ENCODE results near the gene KCNIP3.

Gene KCNIP3

GRCh38 chr2:95329891-95330793, 33.0 kb downstream of the KCNIP3 start:
- no peak overlapping the region for H3K4me3 Mint-ChIP-seq
- no peak overlapping the region for H3K27ac Mint-ChIP-seq
- H3K36me3 Mint-ChIP-seq: no peaks in the 10 kb centered on the region
- H3K4me1 Mint-ChIP-seq: peaks cover 2% of the 10 kb centered on the region
- no peak for ATAC-seq (ENCODE audit: low read depth)
- peaks cover 2% of the 10 kb centered on the region for H3K27me3 Mint-ChIP-seq
- no peak for DNase-seq (ENCODE audit: low spot score in 2 of 2)
- H3K9me3 Mint-ChIP-seq: peaks cover 4% of the 10 kb centered on the region

- Mint-ChIP-seq H3K4me3 (no peak overlapping the region), H3K27ac (no peak overlapping the region), H3K27me3 (peaks cover 2% of the 10 kb centered on the region), H3K9me3 (peaks cover 2% of the 10 kb centered on the region), H3K4me1 (peaks cover 2% of the 10 kb centered on the region), H3K36me3 (no peaks in the 10 kb centered on the region)
- ATAC-seq (ENCODE audit: low read depth) (no peak), DNase-seq (ENCODE audit: low spot score in 2 of 2) (no peak)
Measured at GRCh38 chr2:95330794-95331338, 33.7 kb downstream of the KCNIP3 start.

GRCh38 chr2:95331606-95332005, 34.5 kb downstream of the KCNIP3 start:
- Mint-ChIP-seq H3K4me3 (no peak overlapping the region), H3K9me3 (peaks cover 2% of the 10 kb centered on the region), H3K4me1 (peaks cover 2% of the 10 kb centered on the region), H3K36me3 (no peaks in the 10 kb centered on the region), H3K27me3 (peaks cover 2% of the 10 kb centered on the region), H3K27ac (no peak overlapping the region)
- no peak for ATAC-seq (ENCODE audit: low read depth)
- DNase-seq (ENCODE audit: low spot score in 2 of 2): no peak

DNA sequence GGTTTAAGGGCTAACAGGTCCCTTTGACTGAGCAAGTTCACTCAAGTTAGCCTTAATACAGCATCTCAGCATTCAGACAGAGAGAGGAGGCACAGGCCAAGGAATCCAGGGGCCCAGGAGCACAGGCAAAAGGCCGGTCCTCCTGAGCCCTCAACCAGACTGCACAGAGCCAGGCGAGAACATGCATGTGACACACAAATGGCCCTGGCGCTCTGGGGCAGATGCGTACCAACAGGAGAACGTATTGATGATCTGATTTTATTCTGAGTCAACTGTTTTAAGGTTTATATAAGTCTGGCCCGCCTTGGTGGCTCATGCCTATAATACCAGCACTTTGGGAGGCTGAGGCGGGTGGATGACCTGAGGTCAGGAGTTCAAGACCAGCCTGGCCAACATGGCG, 34.9 kb downstream of the KCNIP3 start:
- Mint-ChIP-seq H3K27ac (no peak overlapping the region), H3K4me3 (no peak overlapping the region), H3K9me3 (peaks cover 2% of the 10 kb centered on the region), H3K4me1 (peaks cover 2% of the 10 kb centered on the region), H3K27me3 (peaks cover 2% of the 10 kb centered on the region), H3K36me3 (no peaks in the 10 kb centered on the region)
- ATAC-seq (ENCODE audit: low read depth): no peak
- DNase-seq (ENCODE audit: low spot score in 2 of 2): no peak

GRCh38 chr2:95333056-95333455, 35.9 kb downstream of the KCNIP3 start:
- DNase-seq (ENCODE audit: low spot score in 2 of 2): no peak
- no peaks in the 10 kb centered on the region for H3K36me3 Mint-ChIP-seq
- no peak for ATAC-seq (ENCODE audit: low read depth)
- H3K4me3 Mint-ChIP-seq: no peak overlapping the region
- H3K27ac Mint-ChIP-seq: no peak overlapping the region
- no peaks in the 10 kb centered on the region for H3K4me1 Mint-ChIP-seq
- H3K27me3 Mint-ChIP-seq: peaks cover 4% of the 10 kb centered on the region
- peaks cover 2% of the 10 kb centered on the region for H3K9me3 Mint-ChIP-seq

GRCh38 chr2:95333888-95334338, 36.8 kb downstream of the KCNIP3 start:
- Mint-ChIP-seq H3K4me3 (no peak overlapping the region), H3K36me3 (no peaks in the 10 kb centered on the region)

DNA sequence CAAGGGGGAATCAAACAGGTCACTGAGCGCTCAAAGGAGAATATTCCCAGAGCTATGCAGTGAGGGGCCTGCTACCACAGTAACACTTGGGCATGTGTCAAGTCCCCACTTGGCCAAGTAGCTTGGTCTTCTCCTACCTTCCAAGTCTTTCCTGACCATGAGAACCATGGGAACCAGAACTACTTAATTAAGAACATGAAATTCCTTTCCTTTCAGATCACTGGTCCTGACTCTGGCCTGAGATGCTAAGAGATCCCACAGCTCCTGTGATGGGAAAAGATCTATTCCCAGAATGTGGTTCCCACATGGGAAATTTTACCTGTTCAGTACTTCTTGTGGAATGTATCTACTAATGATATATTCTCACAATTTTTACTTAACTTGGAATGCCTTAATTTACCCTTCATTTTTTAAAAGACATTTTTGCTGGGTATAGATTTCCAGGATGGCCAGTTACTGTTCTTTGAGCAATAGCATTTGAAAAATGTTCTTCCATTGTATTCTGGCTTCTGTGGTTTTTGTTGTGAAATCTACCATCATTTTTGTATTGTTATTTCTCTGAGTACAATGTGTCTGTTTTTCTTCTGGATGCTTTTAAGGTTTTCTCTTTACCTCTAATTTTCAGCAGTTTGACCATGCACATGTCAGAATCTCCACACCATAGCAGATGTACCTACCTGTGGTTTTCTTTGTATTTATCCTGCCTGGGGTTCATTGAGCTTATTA, 37.9 kb downstream of the KCNIP3 start:
- Mint-ChIP-seq H3K4me1 (no peaks in the 10 kb centered on the region), H3K4me3 (no peak overlapping the region), H3K9me3 (peaks cover 2% of the 10 kb centered on the region), H3K36me3 (no peaks in the 10 kb centered on the region), H3K27ac (no peak overlapping the region), H3K27me3 (peaks cover 7% of the 10 kb centered on the region)
- ATAC-seq (ENCODE audit: low read depth) (no peak), DNase-seq (ENCODE audit: low spot score in 2 of 2) (no peak)

More at GRCh38 chr2:95333888-95334338, 36.8 kb downstream of the KCNIP3 start:
- H3K27me3 Mint-ChIP-seq: peaks cover 4% of the 10 kb centered on the region
- no peak for DNase-seq (ENCODE audit: low spot score in 2 of 2)
- no peak for ATAC-seq (ENCODE audit: low read depth)
- peaks cover 2% of the 10 kb centered on the region for H3K9me3 Mint-ChIP-seq
- H3K27ac Mint-ChIP-seq: no peak overlapping the region
- no peaks in the 10 kb centered on the region for H3K4me1 Mint-ChIP-seq

DNA sequence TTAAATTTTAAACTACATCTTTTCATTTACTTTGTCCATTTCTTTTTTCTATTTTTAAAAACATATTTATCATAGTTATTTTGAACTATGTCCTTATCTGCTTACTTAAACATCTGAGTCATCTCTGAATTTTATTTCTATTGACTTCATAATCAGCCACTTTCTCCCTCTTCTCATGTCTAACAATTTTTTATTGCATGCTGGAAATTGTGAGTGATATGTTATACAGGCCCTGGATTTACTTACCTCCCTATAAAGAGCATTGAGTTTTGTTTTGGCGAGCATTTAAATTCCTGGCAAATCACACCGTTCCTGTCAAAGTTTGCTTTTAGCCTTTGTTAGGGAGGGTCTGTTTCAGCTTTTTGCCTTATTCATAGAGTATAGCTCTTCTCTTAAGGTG, 39.3 kb downstream of the KCNIP3 start:
- H3K4me1 Mint-ChIP-seq: no peaks in the 10 kb centered on the region
- H3K27ac Mint-ChIP-seq: no peak overlapping the region
- H3K4me3 Mint-ChIP-seq: no peak overlapping the region
- DNase-seq (ENCODE audit: low spot score in 2 of 2) (no peak), ATAC-seq (ENCODE audit: low read depth) (no peak)
- no peaks in the 10 kb centered on the region for H3K36me3 Mint-ChIP-seq
- peaks cover 2% of the 10 kb centered on the region for H3K9me3 Mint-ChIP-seq
- peaks cover 5% of the 10 kb centered on the region for H3K27me3 Mint-ChIP-seq

- ATAC-seq (ENCODE audit: low read depth) (no peak), DNase-seq (ENCODE audit: low spot score in 2 of 2) (no peak)
- no peak overlapping the region for H3K27ac Mint-ChIP-seq
- peaks cover 12% of the 10 kb centered on the region for H3K27me3 Mint-ChIP-seq
- H3K36me3 Mint-ChIP-seq: no peaks in the 10 kb centered on the region
- no peaks in the 10 kb centered on the region for H3K4me1 Mint-ChIP-seq
- H3K4me3 Mint-ChIP-seq: no peak overlapping the region
- peaks cover 2% of the 10 kb centered on the region for H3K9me3 Mint-ChIP-seq
Measured at GRCh38 chr2:95337829-95338228, 40.7 kb downstream of the KCNIP3 start.

DNA sequence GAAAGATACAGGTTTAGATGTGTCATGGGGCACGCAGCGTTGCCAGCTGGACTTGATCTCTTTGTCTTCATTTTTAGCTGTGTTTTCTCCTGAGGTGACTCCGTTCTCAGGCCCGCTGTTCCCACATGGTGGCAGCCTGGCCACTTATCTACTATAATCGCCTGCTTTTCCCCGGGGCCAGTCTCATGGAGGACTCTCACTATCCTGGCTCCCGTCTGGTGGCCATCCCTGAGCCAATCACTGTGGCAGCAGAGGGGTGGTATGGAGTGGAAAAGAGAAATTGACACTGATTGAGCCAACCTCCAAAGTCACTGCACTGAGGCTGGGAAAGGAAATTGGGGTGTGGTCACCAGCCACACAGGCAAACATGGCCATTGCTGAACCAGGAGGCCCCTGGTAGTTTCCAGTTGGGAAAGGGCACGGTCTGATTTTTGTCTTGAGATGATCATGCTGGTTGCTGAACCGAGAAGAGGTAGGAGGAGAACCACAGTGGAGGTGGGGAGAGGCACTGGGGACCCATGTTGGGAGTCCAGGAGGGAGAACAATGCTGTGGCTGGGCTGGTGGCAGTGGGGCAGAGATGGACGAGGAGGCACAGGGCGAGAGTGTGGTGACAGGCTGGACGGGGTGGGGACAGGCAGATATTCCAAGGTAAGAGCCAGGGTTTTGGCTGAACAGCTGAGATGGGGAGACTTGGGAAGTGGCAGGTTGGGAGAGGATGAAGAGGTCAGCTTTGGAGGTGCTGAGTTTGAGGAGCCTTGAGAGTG, 45.6 kb downstream of the KCNIP3 start:
- ATAC-seq (ENCODE audit: low read depth): no peak
- no peaks in the 10 kb centered on the region for H3K36me3 Mint-ChIP-seq
- DNase-seq (ENCODE audit: low spot score in 2 of 2): no peak
- H3K4me3 Mint-ChIP-seq: no peak overlapping the region
- H3K9me3 Mint-ChIP-seq: no peaks in the 10 kb centered on the region
- H3K4me1 Mint-ChIP-seq: peaks cover 3% of the 10 kb centered on the region
- H3K27me3 Mint-ChIP-seq: peaks cover 16% of the 10 kb centered on the region
- no peak overlapping the region for H3K27ac Mint-ChIP-seq

- ATAC-seq (ENCODE audit: low read depth) (no peak), DNase-seq (ENCODE audit: low spot score in 2 of 2) (no peak)
- no peaks in the 10 kb centered on the region for H3K9me3 Mint-ChIP-seq
- peaks cover 3% of the 10 kb centered on the region for H3K4me1 Mint-ChIP-seq
- H3K36me3 Mint-ChIP-seq: no peaks in the 10 kb centered on the region
- H3K27ac Mint-ChIP-seq: no peak overlapping the region
- peaks cover 16% of the 10 kb centered on the region for H3K27me3 Mint-ChIP-seq
- H3K4me3 Mint-ChIP-seq: no peak overlapping the region
Measured at GRCh38 chr2:95343429-95344214, 46.5 kb downstream of the KCNIP3 start.

DNA sequence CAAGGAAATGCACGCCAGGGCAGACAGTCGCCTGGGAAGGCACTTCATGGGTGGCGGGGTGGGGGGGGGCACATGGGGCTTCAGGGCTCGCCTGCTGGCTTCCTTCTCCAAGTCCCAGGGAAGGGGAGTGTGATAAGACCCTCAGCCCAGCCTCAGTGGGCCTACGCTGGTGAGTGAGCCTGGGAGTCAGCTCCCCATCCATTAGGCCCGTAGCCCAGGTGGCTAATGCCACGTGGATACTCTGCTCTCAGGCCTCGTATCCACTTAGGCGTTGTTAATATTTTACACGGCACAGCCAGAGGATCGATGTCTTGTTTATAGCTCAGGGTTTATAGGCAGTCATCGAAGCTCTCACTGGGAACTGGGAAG, 47.1 kb downstream of the KCNIP3 start:
- peaks cover 3% of the 10 kb centered on the region for H3K4me1 Mint-ChIP-seq
- no peak for DNase-seq (ENCODE audit: low spot score in 2 of 2)
- no peaks in the 10 kb centered on the region for H3K36me3 Mint-ChIP-seq
- no peaks in the 10 kb centered on the region for H3K9me3 Mint-ChIP-seq
- ATAC-seq (ENCODE audit: low read depth): no peak
- no peak overlapping the region for H3K27ac Mint-ChIP-seq
- peaks cover 16% of the 10 kb centered on the region for H3K27me3 Mint-ChIP-seq
- no peak overlapping the region for H3K4me3 Mint-ChIP-seq

DNA sequence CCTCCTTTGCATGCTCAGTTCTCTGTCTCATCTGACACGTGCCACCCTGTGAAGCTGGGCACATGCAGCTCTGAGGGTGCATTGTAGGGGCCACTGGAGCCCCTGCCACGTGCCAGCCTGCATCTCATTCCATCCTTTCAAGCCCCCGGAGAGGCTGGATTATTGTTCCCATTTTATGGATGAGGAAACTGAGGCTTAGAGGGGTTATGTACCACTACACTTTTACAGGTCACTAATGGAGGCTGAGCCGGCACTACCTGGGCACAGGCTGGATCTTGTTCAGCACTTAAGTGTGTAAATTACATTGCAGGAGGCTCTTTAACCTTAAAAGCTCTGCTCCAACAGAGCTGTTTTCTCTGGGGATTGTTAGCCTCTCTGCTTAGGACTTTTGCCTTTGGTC, 47.5 kb downstream of the KCNIP3 start:
- H3K4me1 Mint-ChIP-seq: peaks cover 3% of the 10 kb centered on the region
- peaks cover 16% of the 10 kb centered on the region for H3K27me3 Mint-ChIP-seq
- H3K9me3 Mint-ChIP-seq: no peaks in the 10 kb centered on the region
- H3K36me3 Mint-ChIP-seq: no peaks in the 10 kb centered on the region
- ATAC-seq (ENCODE audit: low read depth) (no peak), DNase-seq (ENCODE audit: low spot score in 2 of 2) (no peak)
- H3K27ac Mint-ChIP-seq: no peak overlapping the region
- no peak overlapping the region for H3K4me3 Mint-ChIP-seq

All from memory B cell (primary cell).